Mononuclear cell (primary cell): ENCODE results near the gene PTRHD1. TPM values are rescaled to one million over a fixed set of nuclear protein-coding genes. Genes with fewer than 3 reads are reported as not detected.

ENCODE experiments used
- H3K27me3 ChIP-seq: 2 replicates; pipeline ENCODE4 v1.6.0; 2011; ENCODE audit warnings: low read length, control low read depth; ENCODE audit not compliant: insufficient read depth
- H3K4me1 ChIP-seq: 2 replicates; pipeline ENCODE4 v1.5.1; 2011; ENCODE audit warnings: mild to moderate bottlenecking, low read length, control low read depth; ENCODE audit not compliant: insufficient read depth
- H3K4me3 ChIP-seq: 2 replicates; pipeline ENCODE4 v1.5.1; 2011; ENCODE audit warnings: mild to moderate bottlenecking, low read length, moderate library complexity
- H3K9me3 ChIP-seq: 2 replicates; pipeline ENCODE4 v1.5.1; 2011; ENCODE audit warnings: low read depth, mild to moderate bottlenecking, control low read depth, low read length
- total RNA-seq: library from RNA; depleted of rRNA; stranded (reverse); fragments of >200 nt; gene quantifications from one replicate; pipeline ENCODE4 v1.2.3, GENCODE V29; 2012

PTRHD1 gene
- total RNA-seq, 1 donor, result 25.3 TPM

GRCh38 chr2:24766609-24767008, 26.6 kb downstream of the PTRHD1 start:
- H3K4me3 ChIP-seq, result no peak overlapping the region
- H3K9me3 ChIP-seq, result no peaks in the 10 kb centered on the region
- no peaks in the 10 kb centered on the region for H3K4me1 ChIP-seq
- no peaks in the 10 kb centered on the region for H3K27me3 ChIP-seq

- Histone ChIP-seq H3K4me1 (no peaks in the 10 kb centered on the region), H3K27me3 (no peaks in the 10 kb centered on the region), H3K9me3 (no peaks in the 10 kb centered on the region), H3K4me3 (no peak overlapping the region)
Measured at GRCh38 chr2:24763843-24764242, 29.3 kb downstream of the PTRHD1 start.

- Histone ChIP-seq H3K9me3 (no peaks in the 10 kb centered on the region), H3K27me3 (no peaks in the 10 kb centered on the region), H3K4me1 (no peaks in the 10 kb centered on the region), H3K4me3 (no peak overlapping the region)
Measured at GRCh38 chr2:24762518-24762917, 30.7 kb downstream of the PTRHD1 start.

GRCh38 chr2:24761866-24762265, 31.3 kb downstream of the PTRHD1 start:
- Histone ChIP-seq H3K27me3 (no peaks in the 10 kb centered on the region), H3K4me1 (no peaks in the 10 kb centered on the region), H3K4me3 (no peak overlapping the region), H3K9me3 (no peaks in the 10 kb centered on the region)

GRCh38 chr2:24756789-24757188, 36.4 kb downstream of the PTRHD1 start:
- Histone ChIP-seq H3K4me1 (no peaks in the 10 kb centered on the region), H3K4me3 (no peak overlapping the region), H3K9me3 (no peaks in the 10 kb centered on the region), H3K27me3 (no peaks in the 10 kb centered on the region)

GRCh38 chr2:24754985-24755705, 38.0 kb downstream of the PTRHD1 start:
- H3K4me3 ChIP-seq, result no peak overlapping the region

GRCh38 chr2:24749069-24749691, 44.0 kb downstream of the PTRHD1 start:
- no peaks in the 10 kb centered on the region for H3K27me3 ChIP-seq
- H3K4me3 ChIP-seq, result no peak overlapping the region
- H3K9me3 ChIP-seq, result no peaks in the 10 kb centered on the region
- H3K4me1 ChIP-seq, result no peaks in the 10 kb centered on the region

More at GRCh38 chr2:24754985-24755705, 38.0 kb downstream of the PTRHD1 start:
- no peaks in the 10 kb centered on the region for H3K9me3 ChIP-seq
- no peaks in the 10 kb centered on the region for H3K27me3 ChIP-seq
- H3K4me1 ChIP-seq, result no peaks in the 10 kb centered on the region

GRCh38 chr2:24747299-24747698, 45.9 kb downstream of the PTRHD1 start:
- no peaks in the 10 kb centered on the region for H3K9me3 ChIP-seq
- no peaks in the 10 kb centered on the region for H3K4me1 ChIP-seq
- H3K4me3 ChIP-seq, result no peak overlapping the region
- no peaks in the 10 kb centered on the region for H3K27me3 ChIP-seq

GRCh38 chr2:24745825-24746224, 47.4 kb downstream of the PTRHD1 start:
- H3K9me3 ChIP-seq, result no peaks in the 10 kb centered on the region
- no peaks in the 10 kb centered on the region for H3K4me1 ChIP-seq
- no peak overlapping the region for H3K4me3 ChIP-seq
- no peaks in the 10 kb centered on the region for H3K27me3 ChIP-seq

- Histone ChIP-seq H3K4me3 (no peak overlapping the region), H3K27me3 (no peaks in the 10 kb centered on the region), H3K4me1 (no peaks in the 10 kb centered on the region), H3K9me3 (no peaks in the 10 kb centered on the region)
Measured at GRCh38 chr2:24744356-24744755, 48.8 kb downstream of the PTRHD1 start.

GRCh38 chr2:24743924-24744323, 49.3 kb downstream of the PTRHD1 start:
- no peaks in the 10 kb centered on the region for H3K4me1 ChIP-seq
- no peaks in the 10 kb centered on the region for H3K9me3 ChIP-seq
- H3K4me3 ChIP-seq, result no peak overlapping the region
- no peaks in the 10 kb centered on the region for H3K27me3 ChIP-seq

- no peaks in the 10 kb centered on the region for H3K27me3 ChIP-seq
- no peak overlapping the region for H3K4me3 ChIP-seq
- no peaks in the 10 kb centered on the region for H3K4me1 ChIP-seq
- no peaks in the 10 kb centered on the region for H3K9me3 ChIP-seq
Measured at GRCh38 chr2:24742730-24743129, 50.5 kb downstream of the PTRHD1 start.

GRCh38 chr2:24740142-24740541, 53.0 kb downstream of the PTRHD1 start:
- no peaks in the 10 kb centered on the region for H3K4me1 ChIP-seq
- no peaks in the 10 kb centered on the region for H3K9me3 ChIP-seq
- no peak overlapping the region for H3K4me3 ChIP-seq
- H3K27me3 ChIP-seq, result no peaks in the 10 kb centered on the region
